T-helper 2 cell treated with Interferon-gamma antibody and Interleukin-4, amounts not matched to agents 100 ng/mL and 5 ng/mL, for 36 hours (primary cell): ENCODE results near the gene PDE4D. TPM values are rescaled to one million over a fixed set of nuclear protein-coding genes. Genes with fewer than 3 reads are reported as not detected.

ENCODE experiments used
- intact Hi-C: fragments of 100-400 bp; cut with micrococcal nuclease; formaldehyde crosslinking; loops from one replicate; pipeline ENCODE4 v1.15.1; 2023
- total RNA-seq: library from RNA; stranded (reverse); gene quantifications from 2 replicates; pipeline ENCODE4 v1.2.3, GENCODE V29; 2022

The PDE4D gene
- total RNA-seq, 1 donor from 2014 or later: 60.2 TPM

DNA sequence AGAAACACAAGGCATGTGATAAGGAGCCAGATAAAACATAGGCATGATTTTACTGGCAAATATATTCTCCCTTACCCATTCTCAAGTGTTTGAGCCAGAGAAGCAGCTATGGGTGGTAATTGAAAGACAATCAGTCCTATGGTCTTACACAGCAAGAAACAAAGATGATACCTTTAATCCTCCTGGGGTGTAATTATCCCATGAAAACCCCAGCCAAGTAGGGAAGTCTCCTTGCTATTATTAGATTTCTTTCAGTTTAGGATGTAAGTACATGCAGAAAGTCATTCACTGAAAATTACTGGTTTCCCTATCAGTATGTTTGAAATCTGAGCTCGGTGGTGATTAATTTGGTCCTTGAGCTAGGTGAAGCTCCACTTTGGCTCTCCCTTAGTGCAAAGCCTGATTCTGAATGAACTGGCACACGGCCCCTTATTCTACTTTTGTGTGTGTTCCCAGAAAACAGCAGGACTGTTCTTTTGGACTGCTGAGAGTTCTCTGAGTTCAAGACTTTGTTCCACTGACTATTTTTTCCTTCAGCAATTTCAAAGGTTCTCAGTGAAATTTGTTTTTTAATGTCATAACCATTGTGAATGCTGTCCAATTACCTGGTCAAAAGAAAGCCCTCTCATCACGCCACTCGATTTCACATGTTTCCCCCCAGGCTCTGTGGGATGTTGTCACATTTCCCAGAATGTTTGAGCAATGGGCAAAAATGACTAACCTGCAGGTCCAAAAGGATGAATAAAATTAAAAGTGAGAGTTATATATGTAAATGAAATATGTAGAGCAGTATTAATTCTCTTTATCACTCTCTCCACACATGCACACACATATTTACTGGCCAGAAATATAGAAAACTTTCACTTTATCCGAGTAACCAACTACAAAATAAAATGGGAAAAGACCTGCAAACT is 967.6 kb downstream of the PDE4D start:
- intact Hi-C loops: no loop called here

DNA sequence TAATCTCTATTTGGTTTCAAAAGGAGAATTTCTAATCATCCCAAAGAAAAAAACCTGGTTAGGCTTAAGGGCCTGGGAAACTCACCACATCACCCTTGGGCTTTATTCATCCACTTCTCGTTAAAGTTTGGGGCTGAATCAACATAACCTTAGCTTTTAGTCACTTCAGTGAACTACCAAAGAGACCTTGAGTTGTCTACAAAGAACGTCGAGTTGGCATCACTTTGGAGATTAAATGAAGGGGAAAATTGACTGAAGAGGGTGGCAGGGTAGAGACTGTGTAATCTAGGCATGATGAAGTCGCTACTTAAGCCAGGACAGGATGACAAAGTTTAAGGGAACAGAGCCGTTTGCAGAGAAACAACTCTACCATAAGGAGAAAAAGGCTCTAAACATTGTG is 969.2 kb downstream of the PDE4D start:
- intact Hi-C loops: no loop called here

DNA sequence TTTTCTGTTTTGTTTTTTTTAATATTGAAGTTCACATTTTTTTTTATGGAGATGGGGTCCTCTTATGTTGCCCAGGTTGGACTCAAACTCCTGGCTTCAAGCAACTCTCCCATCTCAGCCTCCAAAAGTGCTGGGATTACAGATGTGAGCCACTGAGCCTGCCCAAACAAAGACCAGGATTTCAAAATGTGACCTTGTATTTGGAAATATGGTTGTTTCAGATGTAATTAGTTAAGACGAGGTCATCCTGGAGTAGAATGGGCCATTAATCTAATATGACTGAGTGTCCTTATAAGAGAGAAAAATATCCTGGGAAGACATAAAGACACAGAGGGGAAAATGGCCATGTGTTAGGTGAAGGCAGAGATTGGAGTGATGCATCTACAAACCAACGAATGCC is 970.2 kb downstream of the PDE4D start:
- intact Hi-C loops: no loop called here

DNA sequence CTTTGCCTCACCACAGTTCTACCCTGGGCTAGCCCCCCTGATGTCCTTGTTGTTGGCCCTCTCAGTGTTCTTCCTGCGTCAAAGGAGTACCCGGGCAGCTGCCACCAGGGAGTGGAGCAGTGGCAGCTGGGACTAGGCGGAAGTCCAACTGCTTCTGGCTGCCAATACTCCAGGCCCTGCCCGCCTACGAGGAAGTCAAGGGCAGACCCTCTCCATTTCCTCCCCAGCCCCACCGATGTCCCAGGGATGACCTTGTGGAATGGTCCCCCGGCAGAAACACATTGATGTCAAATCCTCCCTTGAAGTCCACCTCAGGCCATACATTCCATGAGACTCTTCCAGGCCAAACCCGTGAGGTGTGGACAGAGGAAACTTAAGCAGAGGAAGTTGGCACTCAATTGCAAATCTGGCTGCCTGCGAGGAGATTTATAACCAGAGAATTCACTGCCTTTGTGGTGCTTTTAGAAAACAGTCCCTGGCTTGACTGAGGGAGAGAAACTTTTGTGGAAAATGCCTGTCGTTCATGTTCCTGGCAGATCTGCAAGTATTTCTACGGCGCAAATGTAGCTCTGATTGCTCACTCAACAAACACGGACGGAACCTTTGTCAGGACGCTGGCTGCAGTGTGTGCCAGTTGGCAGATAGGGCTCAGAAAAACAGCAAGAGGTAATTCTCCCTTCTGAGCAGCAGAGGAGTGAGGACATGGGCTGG is 970.9 kb downstream of the PDE4D start:
- intact Hi-C loops: no loop called here

DNA sequence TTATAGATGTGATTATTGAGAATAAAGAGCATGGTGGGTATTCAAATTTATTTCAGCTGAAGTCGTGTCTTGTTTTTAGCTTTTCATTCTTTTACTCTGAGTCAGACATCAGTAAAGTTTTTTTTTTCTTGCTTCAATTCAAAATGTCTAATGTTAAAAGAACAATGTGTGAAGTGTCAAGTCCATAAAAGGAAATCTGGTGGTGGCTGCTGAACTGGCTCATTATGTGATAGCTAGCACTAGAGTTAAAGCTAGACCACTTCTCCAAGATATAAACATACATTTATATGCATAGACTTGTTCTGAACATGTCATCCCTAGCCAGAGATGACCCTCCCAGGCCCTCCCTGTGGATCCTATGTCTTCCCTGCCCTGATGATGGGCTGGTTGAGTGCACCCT is 972.4 kb downstream of the PDE4D start:
- intact Hi-C loops: no loop called here

DNA sequence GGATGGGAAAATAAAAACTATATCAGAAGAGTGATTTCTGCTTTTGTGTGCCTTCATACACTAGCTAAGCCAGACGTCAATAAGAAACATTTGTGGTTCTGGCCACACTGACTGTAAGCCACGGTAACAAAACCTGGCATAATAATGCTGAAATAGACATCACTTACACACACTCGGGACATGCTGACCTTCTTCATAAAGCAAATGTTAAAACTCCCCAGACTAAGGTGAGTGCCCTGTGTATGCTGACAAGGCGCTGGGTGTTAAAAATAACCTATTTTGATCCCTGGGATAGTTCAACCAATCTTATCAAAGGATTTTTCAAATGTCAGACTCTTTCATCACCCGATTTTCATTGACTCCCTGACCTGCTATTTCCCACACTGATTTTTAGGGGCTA is 973.7 kb downstream of the PDE4D start:
- intact Hi-C loops: no loop called here
